Measurements from ENCODE around the gene DNM3.

The DNM3 gene

GRCh38 chr1:171867236-171867635, 25.9 kb downstream of the DNM3 start:
- no peak overlapping the region for H3K27ac ChIP-seq (ENCODE audit: low read depth, low read length, poor library complexity, severe bottlenecking)
- H3K9ac ChIP-seq (ENCODE audit: low read length): no peak overlapping the region
- TF ChIP-seq CTCF (IDR thresholded peaks at IDR 0.05; ENCODE audit: low read length) (no peak), EZH2 (IDR thresholded peaks at IDR 0.05; ENCODE audit: borderline replicate concordance, low read length) (no peak)
- H3K4me2 ChIP-seq (ENCODE audit: low read length): no peak overlapping the region
- no peaks in the 10 kb centered on the region for H4K20me1 ChIP-seq (ENCODE audit: insufficient read depth, low read length)
- H3K4me3 ChIP-seq (ENCODE audit: low read depth, low read length, poor library complexity, severe bottlenecking): no peak overlapping the region
- no peaks in the 10 kb centered on the region for H3K36me3 ChIP-seq (ENCODE audit: insufficient read depth, low read length)
- no peaks in the 10 kb centered on the region for H3F3A ChIP-seq (ENCODE audit: insufficient read depth, low read length)
- no peak overlapping the region for H2AFZ ChIP-seq (ENCODE audit: low read length)
- no peaks in the 10 kb centered on the region for H3K9me2 ChIP-seq (ENCODE audit: low read depth, low read length)
- no peaks in the 10 kb centered on the region for H3K27me3 ChIP-seq (ENCODE audit: insufficient read depth, low read length)
- H3K79me2 ChIP-seq (ENCODE audit: insufficient read depth, low read length): no peaks in the 10 kb centered on the region
- no peaks in the 10 kb centered on the region for H3K9me3 ChIP-seq (ENCODE audit: low read length)
- H3K4me1 ChIP-seq (ENCODE audit: insufficient read depth, low read length, severe bottlenecking): no peaks in the 10 kb centered on the region

GRCh38 chr1:171868217-171868803, 27.0 kb downstream of the DNM3 start:
- H3K4me3 ChIP-seq (ENCODE audit: low read depth, low read length, poor library complexity, severe bottlenecking): no peak overlapping the region

GRCh38 chr1:171869097-171869496, 27.8 kb downstream of the DNM3 start:
- H3K4me1 ChIP-seq (ENCODE audit: insufficient read depth, low read length, severe bottlenecking): no peaks in the 10 kb centered on the region
- H3K4me3 ChIP-seq (ENCODE audit: low read depth, low read length, poor library complexity, severe bottlenecking): no peak overlapping the region
- H4K20me1 ChIP-seq (ENCODE audit: insufficient read depth, low read length): no peaks in the 10 kb centered on the region
- H3K79me2 ChIP-seq (ENCODE audit: insufficient read depth, low read length): no peaks in the 10 kb centered on the region
- no peaks in the 10 kb centered on the region for H3K36me3 ChIP-seq (ENCODE audit: insufficient read depth, low read length)
- no peak overlapping the region for H2AFZ ChIP-seq (ENCODE audit: low read length)
- H3K9me2 ChIP-seq (ENCODE audit: low read depth, low read length): no peaks in the 10 kb centered on the region
- H3K27ac ChIP-seq (ENCODE audit: low read depth, low read length, poor library complexity, severe bottlenecking): no peak overlapping the region
- no peak overlapping the region for H3K4me2 ChIP-seq (ENCODE audit: low read length)
- H3K9me3 ChIP-seq (ENCODE audit: low read length): no peaks in the 10 kb centered on the region
- TF ChIP-seq EZH2 (IDR thresholded peaks at IDR 0.05; ENCODE audit: borderline replicate concordance, low read length): no peak
- no peak for TF ChIP-seq CTCF (IDR thresholded peaks at IDR 0.05; ENCODE audit: low read length)
- no peak overlapping the region for H3K9ac ChIP-seq (ENCODE audit: low read length)
- no peaks in the 10 kb centered on the region for H3F3A ChIP-seq (ENCODE audit: insufficient read depth, low read length)
- H3K27me3 ChIP-seq (ENCODE audit: insufficient read depth, low read length): no peaks in the 10 kb centered on the region

More at GRCh38 chr1:171868217-171868803, 27.0 kb downstream of the DNM3 start:
- no peaks in the 10 kb centered on the region for H3K36me3 ChIP-seq (ENCODE audit: insufficient read depth, low read length)
- no peaks in the 10 kb centered on the region for H4K20me1 ChIP-seq (ENCODE audit: insufficient read depth, low read length)
- no peaks in the 10 kb centered on the region for H3F3A ChIP-seq (ENCODE audit: insufficient read depth, low read length)
- H3K4me1 ChIP-seq (ENCODE audit: insufficient read depth, low read length, severe bottlenecking): no peaks in the 10 kb centered on the region
- H3K4me2 ChIP-seq (ENCODE audit: low read length): no peak overlapping the region
- TF ChIP-seq CTCF (IDR thresholded peaks at IDR 0.05; ENCODE audit: low read length) (no peak), EZH2 (IDR thresholded peaks at IDR 0.05; ENCODE audit: borderline replicate concordance, low read length) (no peak)
- H3K27ac ChIP-seq (ENCODE audit: low read depth, low read length, poor library complexity, severe bottlenecking): no peak overlapping the region
- H3K9ac ChIP-seq (ENCODE audit: low read length): no peak overlapping the region
- H3K79me2 ChIP-seq (ENCODE audit: insufficient read depth, low read length): no peaks in the 10 kb centered on the region
- no peaks in the 10 kb centered on the region for H3K9me3 ChIP-seq (ENCODE audit: low read length)
- no peak overlapping the region for H2AFZ ChIP-seq (ENCODE audit: low read length)
- no peaks in the 10 kb centered on the region for H3K9me2 ChIP-seq (ENCODE audit: low read depth, low read length)
- H3K27me3 ChIP-seq (ENCODE audit: insufficient read depth, low read length): no peaks in the 10 kb centered on the region

Measured in OCI-LY1 (cell line).